ENCODE measurements around the gene CCR5.
A peak's percentile ranks its signal among the peaks of the same experiment; 100 is the strongest.
"Not testable (repeated sequence)": the region's sequence is repeated elsewhere in the genome, so short reads cannot be mapped to it uniquely, and the experiment has no call there.

CCR5 gene

DNA sequence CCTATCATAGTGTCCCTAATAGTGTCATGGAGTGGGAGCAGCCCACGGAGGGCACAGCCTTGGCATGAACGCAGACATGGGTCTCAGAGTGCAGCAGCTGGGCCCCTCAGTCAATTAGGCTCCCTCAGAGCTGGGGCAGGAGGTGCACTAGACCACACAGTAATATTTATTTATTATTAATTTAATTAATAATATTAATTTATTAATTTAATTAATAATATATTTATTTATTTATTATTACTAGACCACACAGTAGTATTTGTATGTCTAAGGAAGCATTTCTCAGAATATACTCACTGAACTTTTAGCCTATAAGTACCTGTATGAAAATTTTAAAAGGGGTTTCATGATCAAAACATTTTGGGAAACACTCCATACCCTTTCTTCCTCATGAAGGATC lies 30.8 kb downstream of the CCR5 start:
- TF ChIP-seq, protein P1, sequence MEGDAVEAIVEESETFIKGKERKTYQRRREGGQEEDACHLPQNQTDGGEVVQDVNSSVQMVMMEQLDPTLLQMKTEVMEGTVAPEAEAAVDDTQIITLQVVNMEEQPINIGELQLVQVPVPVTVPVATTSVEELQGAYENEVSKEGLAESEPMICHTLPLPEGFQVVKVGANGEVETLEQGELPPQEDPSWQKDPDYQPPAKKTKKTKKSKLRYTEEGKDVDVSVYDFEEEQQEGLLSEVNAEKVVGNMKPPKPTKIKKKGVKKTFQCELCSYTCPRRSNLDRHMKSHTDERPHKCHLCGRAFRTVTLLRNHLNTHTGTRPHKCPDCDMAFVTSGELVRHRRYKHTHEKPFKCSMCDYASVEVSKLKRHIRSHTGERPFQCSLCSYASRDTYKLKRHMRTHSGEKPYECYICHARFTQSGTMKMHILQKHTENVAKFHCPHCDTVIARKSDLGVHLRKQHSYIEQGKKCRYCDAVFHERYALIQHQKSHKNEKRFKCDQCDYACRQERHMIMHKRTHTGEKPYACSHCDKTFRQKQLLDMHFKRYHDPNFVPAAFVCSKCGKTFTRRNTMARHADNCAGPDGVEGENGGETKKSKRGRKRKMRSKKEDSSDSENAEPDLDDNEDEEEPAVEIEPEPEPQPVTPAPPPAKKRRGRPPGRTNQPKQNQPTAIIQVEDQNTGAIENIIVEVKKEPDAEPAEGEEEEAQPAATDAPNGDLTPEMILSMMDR (IDR thresholded peaks at IDR 0.05; ENCODE audit: low read depth, low read length): no peak
- TF ChIP-seq EZH2phosphoT487 (IDR thresholded peaks at IDR 0.05; ENCODE audit: low read depth): no peak
- Histone ChIP-seq H3K9me3 (ENCODE audit: insufficient read depth, low read length) (no peaks in the 10 kb centered on the region), H3K36me3 (replicated peaks; ENCODE audit: low read depth, low read length) (no peaks in the 10 kb centered on the region), H2AFZ (ENCODE audit: low read depth, low read length) (no peak overlapping the region), H4K20me1 (ENCODE audit: insufficient read depth, low read length) (no peaks in the 10 kb centered on the region), H3K27me3 (ENCODE audit: low read depth, low read length) (peaks cover 27% of the 10 kb centered on the region), H3K4me2 (ENCODE audit: low read length) (no peak overlapping the region), H3K4me1 (ENCODE audit: low read length) (peaks cover 8% of the 10 kb centered on the region), H3K4me3 (ENCODE audit: low read length) (no peak overlapping the region), H3K9ac (ENCODE audit: low read length) (no peak overlapping the region), H3K79me2 (ENCODE audit: low read length) (no peaks in the 10 kb centered on the region), H3K27ac (ENCODE audit: low read length) (no peak overlapping the region)

DNA sequence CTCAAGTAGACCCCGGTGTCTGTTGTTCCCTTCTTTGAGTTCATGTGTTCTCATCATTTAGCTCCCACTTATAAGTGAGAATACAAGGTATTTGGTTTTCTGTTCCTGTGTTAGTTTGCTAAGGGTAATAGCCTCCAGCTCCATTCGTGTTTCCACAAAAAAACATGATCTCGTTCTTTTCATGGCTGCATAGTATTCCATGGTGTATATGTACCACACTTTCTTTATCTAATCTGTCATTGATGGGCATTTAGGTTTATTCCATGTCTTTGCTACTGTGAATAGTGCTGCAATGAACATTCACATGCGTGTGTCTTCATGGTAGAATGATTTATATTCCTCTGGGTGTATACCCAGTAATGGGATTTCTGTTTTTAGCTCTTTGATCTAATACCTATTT lies 32.2 kb downstream of the CCR5 start:
- H3K9ac ChIP-seq (ENCODE audit: low read length); H3K36me3 ChIP-seq (replicated peaks; ENCODE audit: low read depth, low read length); H3K79me2 ChIP-seq (ENCODE audit: low read length); H3K27ac ChIP-seq (ENCODE audit: low read length); H4K20me1 ChIP-seq (ENCODE audit: insufficient read depth, low read length); H2AFZ ChIP-seq (ENCODE audit: low read depth, low read length); H3K9me3 ChIP-seq (ENCODE audit: insufficient read depth, low read length); H3K4me2 ChIP-seq (ENCODE audit: low read length); H3K4me3 ChIP-seq (ENCODE audit: low read length): not testable (repeated sequence)
- peaks cover 28% of the 10 kb centered on the region for H3K27me3 ChIP-seq (ENCODE audit: low read depth, low read length)
- H3K4me1 ChIP-seq (ENCODE audit: low read length): peaks cover 21% of the 10 kb centered on the region

DNA sequence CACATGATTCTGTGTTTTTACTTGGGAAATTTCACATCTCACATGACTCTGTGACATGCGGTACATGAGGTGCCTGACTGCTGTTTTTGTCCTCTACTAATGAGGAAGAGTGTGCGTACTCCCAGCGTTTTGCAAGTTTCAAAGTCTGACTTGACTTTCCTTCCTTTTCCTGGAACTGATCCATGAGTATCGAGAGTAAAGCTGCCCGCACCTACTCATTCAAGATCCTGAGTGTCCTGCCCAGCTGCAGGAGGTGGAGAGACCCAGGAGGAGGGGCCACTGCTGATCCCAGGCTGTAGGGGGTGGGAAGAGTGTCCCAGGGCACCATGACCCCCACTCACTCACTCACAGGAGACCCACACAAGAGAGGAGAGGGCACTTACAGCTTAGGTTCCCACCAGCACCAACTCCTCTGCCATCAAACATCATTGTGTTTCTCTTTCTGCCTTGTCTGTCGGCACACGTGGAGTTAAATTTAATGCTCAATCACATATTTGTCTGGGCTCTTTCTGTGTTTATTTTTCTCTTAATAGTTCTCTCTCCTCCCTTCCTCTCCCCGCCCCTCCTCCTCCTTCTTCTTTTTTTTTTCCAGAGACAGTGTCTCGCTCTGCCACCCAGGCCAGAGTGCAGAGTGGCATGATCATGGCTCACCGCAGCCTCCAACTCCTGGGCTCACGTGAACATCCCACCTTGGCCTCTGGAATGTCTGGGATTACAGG lies 34.7 kb downstream of the CCR5 start:
- Histone ChIP-seq H2AFZ (ENCODE audit: low read depth, low read length) (no peak overlapping the region), H3K4me2 (ENCODE audit: low read length) (no peak overlapping the region), H3K27ac (ENCODE audit: low read length) (no peak overlapping the region)

DNA sequence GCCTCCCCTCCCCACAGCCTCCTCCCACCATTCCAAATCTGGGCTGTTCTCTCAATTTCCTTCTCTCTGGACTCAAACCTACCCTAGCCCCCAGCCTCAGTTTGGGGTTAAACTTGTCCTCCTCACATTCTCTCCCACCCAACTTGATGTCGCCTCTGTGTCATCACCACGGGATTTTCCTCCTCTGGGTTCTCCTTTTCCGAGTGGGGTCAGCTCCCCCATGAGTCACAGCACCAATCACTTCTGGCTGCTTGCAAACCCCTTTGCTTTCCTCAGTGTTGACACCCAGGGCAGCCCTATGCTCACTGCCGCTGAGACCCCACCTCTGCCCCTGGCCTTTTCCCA lies 35.7 kb downstream of the CCR5 start:
- no peak overlapping the region; the same call in 1 of the 2 replicates for H3K9ac ChIP-seq (ENCODE audit: low read length)
- H3K27me3 ChIP-seq (ENCODE audit: low read depth, low read length): peaks cover 15% of the 10 kb centered on the region
- peak overlapping the region; percentile 56 for H3K4me2 ChIP-seq (ENCODE audit: low read length)
- H3K4me3 ChIP-seq (ENCODE audit: low read length): peak overlapping the region; percentile 58; the same call in 1 of the 2 replicates
- H3K27ac ChIP-seq (ENCODE audit: low read length): no peak overlapping the region
- H3K9me3 ChIP-seq (ENCODE audit: insufficient read depth, low read length): no peaks in the 10 kb centered on the region
- no peaks in the 10 kb centered on the region for H4K20me1 ChIP-seq (ENCODE audit: insufficient read depth, low read length)
- H3K36me3 ChIP-seq (replicated peaks; ENCODE audit: low read depth, low read length): no peaks in the 10 kb centered on the region
- TF ChIP-seq EZH2phosphoT487 (IDR thresholded peaks at IDR 0.05; ENCODE audit: low read depth): no peak
- TF ChIP-seq, protein P1 (IDR thresholded peaks at IDR 0.05; ENCODE audit: low read depth, low read length): no peak
- H3K79me2 ChIP-seq (ENCODE audit: low read length): no peaks in the 10 kb centered on the region
- peak overlapping the region; percentile 86 for H2AFZ ChIP-seq (ENCODE audit: low read depth, low read length)
- peaks cover 24% of the 10 kb centered on the region for H3K4me1 ChIP-seq (ENCODE audit: low read length)

More for the DNA sequence above, 34.7 kb downstream of the CCR5 start:
- Histone ChIP-seq H3K4me1 (ENCODE audit: low read length) (peaks cover 24% of the 10 kb centered on the region), H3K9ac (ENCODE audit: low read length) (no peak overlapping the region), H4K20me1 (ENCODE audit: insufficient read depth, low read length) (no peaks in the 10 kb centered on the region), H3K36me3 (replicated peaks; ENCODE audit: low read depth, low read length) (no peaks in the 10 kb centered on the region), H3K27me3 (ENCODE audit: low read depth, low read length) (peaks cover 24% of the 10 kb centered on the region), H3K79me2 (ENCODE audit: low read length) (no peaks in the 10 kb centered on the region), H3K4me3 (ENCODE audit: low read length) (no peak overlapping the region), H3K9me3 (ENCODE audit: insufficient read depth, low read length) (no peaks in the 10 kb centered on the region)
- no peak for TF ChIP-seq EZH2phosphoT487 (IDR thresholded peaks at IDR 0.05; ENCODE audit: low read depth)

DNA sequence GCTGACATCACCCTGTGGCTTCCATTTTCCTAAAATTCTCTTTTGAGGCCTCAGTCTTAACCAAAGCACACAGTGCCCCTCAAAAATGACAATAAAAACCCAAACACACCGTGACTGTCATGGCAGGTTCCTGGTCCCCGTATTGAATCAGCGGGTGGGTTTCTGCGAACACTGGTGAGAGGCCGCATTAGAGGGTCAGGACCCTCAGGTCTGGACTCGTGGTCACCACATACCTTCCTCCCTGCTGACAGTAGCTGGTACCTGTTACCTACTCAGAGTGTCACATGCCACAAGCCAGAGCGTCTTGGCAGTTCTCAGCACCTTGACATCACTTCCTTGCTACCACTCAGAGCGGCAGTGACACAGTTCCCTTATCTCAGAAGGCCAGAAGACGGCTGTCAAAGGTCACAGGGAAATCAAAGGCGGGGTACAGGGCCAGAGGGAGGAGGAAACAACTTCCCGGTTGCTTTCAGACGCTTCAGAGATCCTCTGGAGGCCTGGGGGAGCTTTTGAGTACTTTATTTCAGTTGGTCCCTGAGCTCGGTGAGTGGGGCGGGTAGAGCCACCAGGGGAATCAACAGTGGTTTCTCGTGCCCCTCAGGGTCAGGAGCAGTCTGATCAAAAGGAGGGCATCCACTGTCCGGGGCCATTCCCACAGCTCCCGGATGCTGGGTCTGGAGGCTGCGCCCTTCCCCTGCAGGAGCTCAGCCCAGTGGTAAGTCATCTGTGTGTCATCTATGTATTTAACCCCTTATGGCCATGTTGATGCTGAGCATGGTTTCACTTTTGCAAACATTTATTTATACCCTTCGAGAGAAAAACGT lies 36.3 kb downstream of the CCR5 start, which contains the start of the genes CCR5AS and CCRL2:
Gene CCR5AS, minus strand, starts transcription at position 279 of the 824 bp plus-strand sequence.
Gene CCRL2, plus strand, starts transcription at position 472 of the 824 bp plus-strand sequence. CDS start 821 bp downstream, outside the sequence.
- H3K4me3 ChIP-seq (ENCODE audit: low read length): peak within 1 kb of the TSS; percentile 58

More for the DNA sequence above, 36.3 kb downstream of the CCR5 start, which contains the start of the genes CCR5AS and CCRL2:
- Histone ChIP-seq H3K9me3 (ENCODE audit: insufficient read depth, low read length) (no peaks in the 10 kb centered on the region), H3K36me3 (replicated peaks; ENCODE audit: low read depth, low read length) (no peaks in the 10 kb centered on the region), H3K27ac (ENCODE audit: low read length) (no peak within 1 kb of the TSS), H3K4me1 (ENCODE audit: low read length) (peaks cover 24% of the 10 kb centered on the region), H3K4me2 (ENCODE audit: low read length) (peak within 1 kb of the TSS; percentile 56), H3K27me3 (ENCODE audit: low read depth, low read length) (peaks cover 14% of the 10 kb centered on the region; the same call in 1 of the 2 replicates), H3K79me2 (ENCODE audit: low read length) (no peaks in the 10 kb centered on the region), H2AFZ (ENCODE audit: low read depth, low read length) (peak within 1 kb of the TSS; percentile 86), H4K20me1 (ENCODE audit: insufficient read depth, low read length) (no peaks in the 10 kb centered on the region), H3K9ac (ENCODE audit: low read length) (peak within 1 kb of the TSS; percentile 12; the same call in 1 of the 2 replicates)
- TF ChIP-seq EZH2phosphoT487 (IDR thresholded peaks at IDR 0.05; ENCODE audit: low read depth): no peak
- TF ChIP-seq, protein P1 (IDR thresholded peaks at IDR 0.05; ENCODE audit: low read depth, low read length): no peak
